ENCODE results near the gene ARID4B.

ARID4B gene

GRCh38 chr1:235307158-235308124 is 20.5 kb downstream of the ARID4B start:
- Histone ChIP-seq H3K36me3 (ENCODE audit: insufficient read depth, low read length) (peaks cover 29% of the 10 kb centered on the region), H2AFZ (ENCODE audit: low read depth, low read length) (no peak overlapping the region), H3K27ac (ENCODE audit: low read length) (peak overlapping the region; percentile 42; the same call in 1 of the 2 replicates), H3K9ac (ENCODE audit: low read depth, low read length) (no peak overlapping the region), H3K4me2 (ENCODE audit: insufficient read depth, low read length) (no peak overlapping the region), H3K4me1 (ENCODE audit: insufficient read depth, low read length) (peaks cover 55% of the 10 kb centered on the region), H3K4me3 (ENCODE audit: low read depth in 1 of 2, low read length in 2 of 2) (no peak overlapping the region), H3K9me3 (ENCODE audit: insufficient read depth, low read length, severe bottlenecking) (no peaks in the 10 kb centered on the region), H3K79me2 (ENCODE audit: insufficient read depth, low read length) (peaks cover 89% of the 10 kb centered on the region), H3K27me3 (ENCODE audit: insufficient read depth, low read length, poor library complexity) (no peaks in the 10 kb centered on the region), H4K20me1 (ENCODE audit: insufficient read depth, low read length) (peaks cover 35% of the 10 kb centered on the region)
- TF ChIP-seq CTCF (IDR thresholded peaks at IDR 0.05; ENCODE audit: borderline replicate concordance, extremely low read depth, low read length, poor library complexity, severe bottlenecking) = no peak
- no peak for TF ChIP-seq EZH2 (IDR thresholded peaks at IDR 0.05; ENCODE audit: borderline replicate concordance, low read depth, low read length, severe bottlenecking)
- no peak for ATAC-seq (ENCODE audit: insufficient read depth, low read depth)
- DNase-seq = no peak

- peak overlapping the region; percentile 8; the same call in 1 of the 2 replicates for H3K4me2 ChIP-seq (ENCODE audit: insufficient read depth, low read length)
- no peak for TF ChIP-seq EZH2 (IDR thresholded peaks at IDR 0.05; ENCODE audit: borderline replicate concordance, low read depth, low read length, severe bottlenecking)
- no peak for TF ChIP-seq CTCF (IDR thresholded peaks at IDR 0.05; ENCODE audit: borderline replicate concordance, extremely low read depth, low read length, poor library complexity, severe bottlenecking)
- peaks cover 90% of the 10 kb centered on the region for H3K79me2 ChIP-seq (ENCODE audit: insufficient read depth, low read length)
- peaks cover 72% of the 10 kb centered on the region for H3K4me1 ChIP-seq (ENCODE audit: insufficient read depth, low read length)
- no peak overlapping the region for H2AFZ ChIP-seq (ENCODE audit: low read depth, low read length)
- peak overlapping the region; percentile 24 for H3K27ac ChIP-seq (ENCODE audit: low read length)
- H3K9ac ChIP-seq (ENCODE audit: low read depth, low read length) = no peak overlapping the region
- peaks cover 8% of the 10 kb centered on the region for H3K36me3 ChIP-seq (ENCODE audit: insufficient read depth, low read length)
- H4K20me1 ChIP-seq (ENCODE audit: insufficient read depth, low read length) = peaks cover 24% of the 10 kb centered on the region
- ATAC-seq (ENCODE audit: insufficient read depth, low read depth) (peak; percentile 74), DNase-seq (no peak)
- no peaks in the 10 kb centered on the region for H3K9me3 ChIP-seq (ENCODE audit: insufficient read depth, low read length, severe bottlenecking)
- H3K4me3 ChIP-seq (ENCODE audit: low read depth in 1 of 2, low read length in 2 of 2) = no peak overlapping the region
- H3K27me3 ChIP-seq (ENCODE audit: insufficient read depth, low read length, poor library complexity) = no peaks in the 10 kb centered on the region
Observed at GRCh38 chr1:235304549-235305451, 23.2 kb downstream of the ARID4B start.

GRCh38 chr1:235302143-235302542 is 25.8 kb downstream of the ARID4B start:
- Histone ChIP-seq H3K4me2 (ENCODE audit: insufficient read depth, low read length) (no peak overlapping the region), H3K4me1 (ENCODE audit: insufficient read depth, low read length) (peaks cover 90% of the 10 kb centered on the region), H3K79me2 (ENCODE audit: insufficient read depth, low read length) (peaks cover 95% of the 10 kb centered on the region), H3K36me3 (ENCODE audit: insufficient read depth, low read length) (peaks cover 8% of the 10 kb centered on the region), H3K9ac (ENCODE audit: low read depth, low read length) (no peak overlapping the region), H4K20me1 (ENCODE audit: insufficient read depth, low read length) (peaks cover 24% of the 10 kb centered on the region), H3K4me3 (ENCODE audit: low read depth in 1 of 2, low read length in 2 of 2) (no peak overlapping the region), H3K27ac (ENCODE audit: low read length) (no peak overlapping the region; the same call in 1 of the 2 replicates), H2AFZ (ENCODE audit: low read depth, low read length) (no peak overlapping the region), H3K27me3 (ENCODE audit: insufficient read depth, low read length, poor library complexity) (no peaks in the 10 kb centered on the region), H3K9me3 (ENCODE audit: insufficient read depth, low read length, severe bottlenecking) (no peaks in the 10 kb centered on the region)
- TF ChIP-seq CTCF (IDR thresholded peaks at IDR 0.05; ENCODE audit: borderline replicate concordance, extremely low read depth, low read length, poor library complexity, severe bottlenecking) (no peak), EZH2 (IDR thresholded peaks at IDR 0.05; ENCODE audit: borderline replicate concordance, low read depth, low read length, severe bottlenecking) (no peak)
- ATAC-seq (ENCODE audit: insufficient read depth, low read depth) (no peak), DNase-seq (no peak)

All from DND-41 (cell line).